Liver (tissue), 10 donors: ENCODE results near the gene GPR84. TPM values are rescaled to one million over a fixed set of nuclear protein-coding genes. Genes with fewer than 3 reads are reported as not detected.

ENCODE experiments used
- DNase-seq: peaks from one replicate; pipeline ENCODE4 v3.0.0-alpha.2; 2017; ENCODE audit warnings: low spot score
- H3K27ac ChIP-seq, 2 donors: one replicate each; pipeline ENCODE4 v1.7.0; 2013; ENCODE audit warnings: inconsistent platforms in 2 of 2, low read length in 2 of 2, control low read depth in 1 of 2, low read depth in 1 of 2, mild to moderate bottlenecking in 1 of 2
- H3K27me3 ChIP-seq, 4 donors: one replicate each; pipeline versions ENCODE4 v1.6.1 to v1.7.0; 2013; ENCODE audit warnings: low read length in 3 of 4, inconsistent platforms in 1 of 4, mild to moderate bottlenecking in 1 of 4, moderate library complexity in 1 of 4; ENCODE audit not compliant: control insufficient read depth in 4 of 4, insufficient read depth in 4 of 4
- H3K36me3 ChIP-seq, 4 donors: one replicate each; pipeline versions ENCODE4 v1.6.1 to v1.7.0; 2013; ENCODE audit warnings: low read length in 3 of 4, mild to moderate bottlenecking in 3 of 4, low read depth in 1 of 4, moderate library complexity in 1 of 4; ENCODE audit not compliant: control insufficient read depth in 4 of 4, insufficient read depth in 3 of 4
- H3K4me1 ChIP-seq, 4 donors: one replicate each; pipeline versions ENCODE4 v1.6.1 to v1.7.0; 2013; ENCODE audit warnings: low read length in 3 of 4, mild to moderate bottlenecking in 3 of 4, moderate library complexity in 1 of 4; ENCODE audit not compliant: control insufficient read depth in 4 of 4, insufficient read depth in 4 of 4
- H3K4me3 ChIP-seq, 3 donors: one replicate each; pipeline versions ENCODE4 v1.6.1 to v1.7.0; 2013; ENCODE audit warnings: low read length in 3 of 3, control low read depth in 1 of 3, low read depth in 1 of 3, mild to moderate bottlenecking in 1 of 3
- H3K9ac ChIP-seq, 2 donors: one replicate each; pipeline ENCODE4 v1.7.0; 2013; ENCODE audit warnings: low read length in 2 of 2, mild to moderate bottlenecking in 2 of 2, moderate library complexity in 2 of 2, control low read depth in 1 of 2, low read depth in 1 of 2
- H3K9me3 ChIP-seq, 4 donors: one replicate each; pipeline versions ENCODE4 v1.6.1 to v1.7.0; 2013; ENCODE audit warnings: low read length in 3 of 4; ENCODE audit not compliant: control insufficient read depth in 4 of 4
- JUND ChIP-seq, 2 donors: IDR thresholded peaks; 2 replicates each; pipeline ENCODE4 v1.6.1; 2016; ENCODE audit warnings: antibody characterized with exemption in 2 of 2
- NR2F2 ChIP-seq: IDR thresholded peaks from 2 replicates; pipeline ENCODE4 v1.6.1; 2016; ENCODE audit warnings: antibody characterized with exemption
- TAF1 ChIP-seq: conservative IDR thresholded peaks from 2 replicates; pipeline ENCODE4 v1.6.1; 2016; ENCODE audit warnings: antibody characterized with exemption, mild to moderate bottlenecking
- WGBS: extraction: QIAGEN DNeasy Blood & Tissue Kit; methylation state at CpG from one replicate; pipeline ENCODE4 v1.1.7; 2013; 5-methylcytosine and 5-hydroxymethylcytosine counted together
- polyA plus RNA-seq, 2 donors: library from polyadenylated mRNA; stranded (reverse) in 1 of 2; unstranded in 1 of 2; fragments of 200-250 nt in 1 of 2; fragments of >200 nt in 1 of 2; fragmentation: Nextera tagmentation in 1 of 2; extraction: Ambion mirVana in 1 of 2; gene quantifications; one replicate each; pipeline versions ENCODE4 v1.2.1 to v1.2.3, GENCODE V29; 2013 to 2015
- small RNA-seq: library from RNA; depleted of rRNA; stranded (forward); fragments of <200 nt; gene quantifications from one replicate; pipeline ENCODE3, GENCODE V24; 2014
- total RNA-seq, 2 donors: library from RNA; depleted of rRNA; stranded (reverse); fragments of >200 nt; gene quantifications; one replicate each; pipeline ENCODE4 v1.2.3, GENCODE V29; 2014
- TF ChIP-seq, protein P1 (sequence below): IDR thresholded peaks from 2 replicates; pipeline ENCODE4 v1.6.1; 2016; ENCODE audit warnings: antibody characterized with exemption
- TF ChIP-seq, protein P2 (sequence below): IDR thresholded peaks from 2 replicates; pipeline ENCODE4 v1.6.1; 2016; ENCODE audit warnings: antibody characterized with exemption
- donor health status: healthy.
- donor health status: healthy.
- donor health status: healthy.
- donor health status: healthy.
- donor health status: healthy.

GPR84 gene
- total and polyA plus RNA-seq, 4 donors, result 0.09 to 0.37 (median 0.33) TPM; not detected in 1

GRCh38 chr12:54321363-54321762 is 42.9 kb downstream of the GPR84 start:
- Histone ChIP-seq H3K4me3 (no peak overlapping the region), H3K9ac (no peak overlapping the region), H3K9me3 (no peaks in the 10 kb centered on the region), H3K27me3 (no peaks in the 10 kb centered on the region), H3K36me3 (no peaks in the 10 kb centered on the region), H3K27ac (no peak overlapping the region), H3K4me1 (peaks cover 0 to 10% (median 2%) of the 10 kb centered on the region in 4 donors)
- TF ChIP-seq NR2F2, result no peak
- TF ChIP-seq JUND (IDR thresholded peaks at IDR 0.05), result no peak
- TF ChIP-seq, protein P1, sequence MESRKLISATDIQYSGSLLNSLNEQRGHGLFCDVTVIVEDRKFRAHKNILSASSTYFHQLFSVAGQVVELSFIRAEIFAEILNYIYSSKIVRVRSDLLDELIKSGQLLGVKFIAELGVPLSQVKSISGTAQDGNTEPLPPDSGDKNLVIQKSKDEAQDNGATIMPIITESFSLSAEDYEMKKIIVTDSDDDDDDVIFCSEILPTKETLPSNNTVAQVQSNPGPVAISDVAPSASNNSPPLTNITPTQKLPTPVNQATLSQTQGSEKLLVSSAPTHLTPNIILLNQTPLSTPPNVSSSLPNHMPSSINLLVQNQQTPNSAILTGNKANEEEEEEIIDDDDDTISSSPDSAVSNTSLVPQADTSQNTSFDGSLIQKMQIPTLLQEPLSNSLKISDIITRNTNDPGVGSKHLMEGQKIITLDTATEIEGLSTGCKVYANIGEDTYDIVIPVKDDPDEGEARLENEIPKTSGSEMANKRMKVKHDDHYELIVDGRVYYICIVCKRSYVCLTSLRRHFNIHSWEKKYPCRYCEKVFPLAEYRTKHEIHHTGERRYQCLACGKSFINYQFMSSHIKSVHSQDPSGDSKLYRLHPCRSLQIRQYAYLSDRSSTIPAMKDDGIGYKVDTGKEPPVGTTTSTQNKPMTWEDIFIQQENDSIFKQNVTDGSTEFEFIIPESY, result no peak
- TF ChIP-seq, protein P2, sequence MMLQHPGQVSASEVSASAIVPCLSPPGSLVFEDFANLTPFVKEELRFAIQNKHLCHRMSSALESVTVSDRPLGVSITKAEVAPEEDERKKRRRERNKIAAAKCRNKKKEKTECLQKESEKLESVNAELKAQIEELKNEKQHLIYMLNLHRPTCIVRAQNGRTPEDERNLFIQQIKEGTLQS, result no peak
- TF ChIP-seq TAF1, result no peak
- no peak for DNase-seq
- WGBS, result 92% methylated on average over 5 of the region's 5 CpGs

Small RNA genes within 50 kb of the gene (small RNA-seq; reads per million reads assigned to genes)
- gene MIR148B (159 reads per million, percentile 98 among the genes with 10 or more reads in this experiment), gene RN7SL744P (not detected), gene RNU6-950P (not detected)

Other genes with a start within 250 kb of the GPR84 start
- gene SMUG1, start 175.5 kb downstream of the GPR84 start, total RNA-seq, result 10 to 100 TPM; 17.6 to 22.9 TPM
- 10 to 100 TPM; 28.0 to 42.9 TPM for gene SMUG1, start 175.5 kb downstream of the GPR84 start, polyA plus RNA-seq
- gene CBX5, start 84.4 kb downstream of the GPR84 start, total RNA-seq, result 10 to 100 TPM; 15.1 to 62.3 TPM
- gene CBX5, start 84.4 kb downstream of the GPR84 start, polyA plus RNA-seq, result 1 to 10 TPM; 4.4 to 10.0 TPM
- gene HNRNPA1, start 83.8 kb downstream of the GPR84 start, total RNA-seq, result 100 to 1,000 TPM; 169 to 274 TPM
- gene HNRNPA1, start 83.8 kb downstream of the GPR84 start, polyA plus RNA-seq, result 100 to 1,000 TPM in 1 of 2 donors, 10 to 100 TPM in 1; 81.0 to 241 TPM
- gene NFE2, start 63.5 kb downstream of the GPR84 start, total RNA-seq, result 100 to 1,000 TPM in 1 of 2 donors, 1 to 10 TPM in 1; 1.7 to 155 TPM
- under 1 TPM; 0.44 to 0.71 TPM for gene NFE2, start 63.5 kb downstream of the GPR84 start, polyA plus RNA-seq
- 10 to 100 TPM; 54.6 to 87.7 TPM for gene COPZ1, start 39.4 kb downstream of the GPR84 start, total RNA-seq
- 10 to 100 TPM; 71.9 to 92.6 TPM for gene COPZ1, start 39.4 kb downstream of the GPR84 start, polyA plus RNA-seq
- 1 to 10 TPM; 2.8 to 4.0 TPM for gene ZNF385A, start 20.2 kb upstream of the GPR84 start, total RNA-seq
- gene ZNF385A, start 20.2 kb upstream of the GPR84 start, polyA plus RNA-seq, result 1 to 10 TPM; 2.5 to 2.8 TPM
- gene ITGA5, start 54.8 kb upstream of the GPR84 start, total RNA-seq, result 10 to 100 TPM; 52.2 to 60.7 TPM
- gene ITGA5, start 54.8 kb upstream of the GPR84 start, polyA plus RNA-seq, result 10 to 100 TPM; 26.6 to 27.1 TPM
- under 1 TPM; 0.33 to 0.89 TPM for gene GTSF1, start 109.1 kb upstream of the GPR84 start, total RNA-seq
- gene GTSF1, start 109.1 kb upstream of the GPR84 start, polyA plus RNA-seq, result under 1 TPM in 1 of 2 donors, not detected in 1; 0.57 TPM
- 10 to 100 TPM; 12.4 to 32.0 TPM for gene NCKAP1L, start 133.3 kb upstream of the GPR84 start, total RNA-seq
- gene NCKAP1L, start 133.3 kb upstream of the GPR84 start, polyA plus RNA-seq, result 1 to 10 TPM; 1.3 to 4.6 TPM
- gene PDE1B, start 185.1 kb upstream of the GPR84 start, total RNA-seq, result 1 to 10 TPM; 2.9 to 3.7 TPM
- gene PDE1B, start 185.1 kb upstream of the GPR84 start, polyA plus RNA-seq, result 1 to 10 TPM in 1 of 2 donors, under 1 TPM in 1; 0.90 to 1.6 TPM
- 10 to 100 TPM in 1 of 2 donors, 1 to 10 TPM in 1; 8.1 to 12.4 TPM for gene PPP1R1A, start 224.2 kb upstream of the GPR84 start, total RNA-seq
- gene PPP1R1A, start 224.2 kb upstream of the GPR84 start, polyA plus RNA-seq, result 100 to 1,000 TPM in 1 of 2 donors, 10 to 100 TPM in 1; 75.2 to 182 TPM